Epidermal melanocyte (primary cell): ENCODE results near the gene ENPEP.

Experiments used
- DNase-seq: peaks from one replicate; pipeline ENCODE4 v3.0.0; 2011; ENCODE audit warnings: low spot score; ENCODE audit not compliant: insufficient read length

The ENPEP gene

GRCh38 chr4:110605077-110605476 lies 129.1 kb downstream of the ENPEP start:
- DNase-seq = no peak

GRCh38 chr4:110609044-110609750 lies 133.2 kb downstream of the ENPEP start:
- DNase-seq = no peak

- no peak for DNase-seq
Measured at GRCh38 chr4:110610620-110610939, 134.6 kb downstream of the ENPEP start.

- DNase-seq = no peak
Measured at GRCh38 chr4:110610940-110611831, 135.2 kb downstream of the ENPEP start.

- no peak for DNase-seq
Measured at GRCh38 chr4:110611968-110612447, 136.1 kb downstream of the ENPEP start.

- DNase-seq = no peak
Measured at GRCh38 chr4:110612631-110613269, 136.8 kb downstream of the ENPEP start.

- DNase-seq = no peak
Measured at GRCh38 chr4:110613745-110614144, 137.8 kb downstream of the ENPEP start.

GRCh38 chr4:110614173-110614963 lies 138.4 kb downstream of the ENPEP start:
- no peak for DNase-seq
